Loucy (cell line): ENCODE data around the gene PTPRN2.

Experiments used
- H2AFZ ChIP-seq: fragments of 200-600 bp; sonication (generic); 2 replicates; pipeline ENCODE4 v1.6.0; 2016; ENCODE audit warnings: antibody characterized with exemption, mild to moderate bottlenecking, low read length, moderate library complexity
- H3F3A ChIP-seq: fragments of 200-600 bp; 2 replicates; pipeline ENCODE4 v1.6.0; 2016; ENCODE audit warnings: antibody characterized with exemption, low read depth, mild to moderate bottlenecking
- H3K27me3 ChIP-seq: fragments of 200-600 bp; sonication (generic); 2 replicates; pipeline ENCODE4 v1.6.1; 2014; ENCODE audit warnings: low read length, mild to moderate bottlenecking; ENCODE audit not compliant: insufficient read depth, poor library complexity, severe bottlenecking
- H3K36me3 ChIP-seq: fragments of 200-600 bp; sonication (generic); 2 replicates; pipeline ENCODE4 v1.6.1; 2016; ENCODE audit warnings: low read length; ENCODE audit not compliant: insufficient read depth
- H3K4me1 ChIP-seq: fragments of 200-600 bp; sonication (generic); 2 replicates; pipeline ENCODE4 v1.5.1; 2014; ENCODE audit warnings: low read length, mild to moderate bottlenecking; ENCODE audit not compliant: insufficient read depth, poor library complexity, severe bottlenecking
- H3K4me2 ChIP-seq: fragments of 200-600 bp; sonication (generic); 2 replicates; pipeline ENCODE4 v1.6.0; 2014; ENCODE audit warnings: antibody characterized with exemption, low read length, low read depth, mild to moderate bottlenecking; ENCODE audit not compliant: poor library complexity, severe bottlenecking
- H3K4me3 ChIP-seq: fragments of 200-600 bp; sonication (generic); 2 replicates; pipeline ENCODE4 v1.5.1; 2014; ENCODE audit warnings: low read length, mild to moderate bottlenecking, mixed read lengths; ENCODE audit not compliant: poor library complexity, severe bottlenecking
- H3K79me2 ChIP-seq: fragments of 200-600 bp; sonication (generic); 2 replicates; pipeline ENCODE4 v1.6.1; 2014; ENCODE audit warnings: low read length; ENCODE audit not compliant: insufficient read depth
- H3K9ac ChIP-seq: fragments of 200-600 bp; sonication (generic); 2 replicates; pipeline ENCODE4 v1.6.0; 2014; ENCODE audit warnings: mild to moderate bottlenecking, low read depth, low read length, moderate library complexity; ENCODE audit not compliant: poor library complexity, severe bottlenecking
- H3K9me2 ChIP-seq: fragments of 200-600 bp; sonication (generic); replicated peaks from 2 replicates; pipeline ENCODE4 v1.6.1; 2016; ENCODE audit warnings: low read depth, low read length, mixed read lengths
- H3K9me3 ChIP-seq: fragments of 200-600 bp; sonication (generic); 2 replicates; pipeline ENCODE4 v1.6.1; 2014; ENCODE audit warnings: mild to moderate bottlenecking, antibody characterized with exemption, low read length, low read depth; ENCODE audit not compliant: insufficient read depth
- H4K20me1 ChIP-seq: fragments of 200-600 bp; sonication (generic); 2 replicates; pipeline ENCODE4 v1.6.0; 2014; ENCODE audit warnings: antibody characterized with exemption, low read length, mild to moderate bottlenecking; ENCODE audit not compliant: insufficient read depth, poor library complexity, severe bottlenecking
- CTCF ChIP-seq: fragments of 200-600 bp; sonication (generic); conservative IDR thresholded peaks from 2 replicates; pipeline ENCODE4 v1.5.1; 2014; ENCODE audit warnings: mild to moderate bottlenecking, antibody characterized with exemption, low read length
- EZH2phosphoT487 ChIP-seq: fragments of 200-600 bp; IDR thresholded peaks from 2 replicates; pipeline ENCODE4 v1.6.1; 2018; ENCODE audit warnings: antibody characterized with exemption, mild to moderate bottlenecking, moderate library complexity, borderline replicate concordance

PTPRN2 gene

GRCh38 chr7:158361326-158361946 is 226.2 kb downstream of the PTPRN2 start:
- Histone ChIP-seq H3F3A (no peaks in the 10 kb centered on the region), H3K27me3 (no peaks in the 10 kb centered on the region), H3K79me2 (no peaks in the 10 kb centered on the region), H3K36me3 (no peaks in the 10 kb centered on the region), H3K4me3 (no peak overlapping the region), H3K4me1 (no peaks in the 10 kb centered on the region), H3K9ac (no peak overlapping the region), H2AFZ (no peak overlapping the region), H3K4me2 (no peak overlapping the region), H3K9me3 (peaks cover 22% of the 10 kb centered on the region; the same call in 1 of the 2 replicates), H3K9me2 (no peaks in the 10 kb centered on the region), H4K20me1 (no peaks in the 10 kb centered on the region)
- no peak for TF ChIP-seq CTCF
- no peak for TF ChIP-seq EZH2phosphoT487

- H3K9me3 ChIP-seq = peaks cover 23% of the 10 kb centered on the region; the same call in 1 of the 2 replicates
- no peak overlapping the region for H3K4me3 ChIP-seq
- no peaks in the 10 kb centered on the region for H3K9me2 ChIP-seq
- H3K36me3 ChIP-seq = no peaks in the 10 kb centered on the region
- no peak overlapping the region for H3K4me2 ChIP-seq
- no peak overlapping the region for H2AFZ ChIP-seq
- H4K20me1 ChIP-seq = no peaks in the 10 kb centered on the region
- no peaks in the 10 kb centered on the region for H3K4me1 ChIP-seq
- no peak overlapping the region for H3K9ac ChIP-seq
- H3F3A ChIP-seq = no peaks in the 10 kb centered on the region
- TF ChIP-seq EZH2phosphoT487 (no peak), CTCF (no peak)
- H3K27me3 ChIP-seq = no peaks in the 10 kb centered on the region
- no peaks in the 10 kb centered on the region for H3K79me2 ChIP-seq
Observed at GRCh38 chr7:158358926-158359645, 228.5 kb downstream of the PTPRN2 start.

- Histone ChIP-seq H3K9me2 (no peaks in the 10 kb centered on the region), H3K27me3 (no peaks in the 10 kb centered on the region), H3K4me1 (no peaks in the 10 kb centered on the region), H3K4me2 (no peak overlapping the region), H2AFZ (no peak overlapping the region), H3K36me3 (no peaks in the 10 kb centered on the region), H3K9me3 (peaks cover 19% of the 10 kb centered on the region; the same call in 1 of the 2 replicates), H3F3A (no peaks in the 10 kb centered on the region), H3K4me3 (no peak overlapping the region), H3K9ac (no peak overlapping the region), H4K20me1 (no peaks in the 10 kb centered on the region), H3K79me2 (no peaks in the 10 kb centered on the region)
- TF ChIP-seq EZH2phosphoT487 (no peak), CTCF (no peak)
Observed at GRCh38 chr7:158357898-158358821, 229.5 kb downstream of the PTPRN2 start.
